ENCODE data around the gene SCAP.

The SCAP gene

GRCh38 chr3:47404955-47405790, 70.6 kb downstream of the SCAP start:
- DNase-seq (ENCODE audit: low read depth), result no peak
- no peak overlapping the region for H3K4me3 ChIP-seq (ENCODE audit: low read depth, low read length)
- no peak for TF ChIP-seq CTCF (IDR thresholded peaks at IDR 0.05; ENCODE audit: low read depth, low read length, missing control alignments)

- no peak for TF ChIP-seq CTCF (IDR thresholded peaks at IDR 0.05; ENCODE audit: low read depth, low read length, missing control alignments)
Observed at GRCh38 chr3:47404431-47404876, 71.3 kb downstream of the SCAP start.

GRCh38 chr3:47399531-47400270, 76.0 kb downstream of the SCAP start:
- no peak for TF ChIP-seq CTCF (IDR thresholded peaks at IDR 0.05; ENCODE audit: low read depth, low read length, missing control alignments)
- H3K4me3 ChIP-seq (ENCODE audit: low read depth, low read length), result no peak overlapping the region
- DNase-seq (ENCODE audit: low read depth), result no peak

More at GRCh38 chr3:47404431-47404876, 71.3 kb downstream of the SCAP start:
- no peak for DNase-seq (ENCODE audit: low read depth)
- H3K4me3 ChIP-seq (ENCODE audit: low read depth, low read length), result no peak overlapping the region

GRCh38 chr3:47399016-47399415, 76.7 kb downstream of the SCAP start:
- no peak overlapping the region for H3K4me3 ChIP-seq (ENCODE audit: low read depth, low read length)
- DNase-seq (ENCODE audit: low read depth), result no peak
- TF ChIP-seq CTCF (IDR thresholded peaks at IDR 0.05; ENCODE audit: low read depth, low read length, missing control alignments), result no peak

GRCh38 chr3:47398228-47398627, 77.5 kb downstream of the SCAP start:
- TF ChIP-seq CTCF (IDR thresholded peaks at IDR 0.05; ENCODE audit: low read depth, low read length, missing control alignments), result no peak
- H3K4me3 ChIP-seq (ENCODE audit: low read depth, low read length), result no peak overlapping the region
- no peak for DNase-seq (ENCODE audit: low read depth)

- H3K4me3 ChIP-seq (ENCODE audit: low read depth, low read length), result no peak overlapping the region
- DNase-seq (ENCODE audit: low read depth), result no peak
- no peak for TF ChIP-seq CTCF (IDR thresholded peaks at IDR 0.05; ENCODE audit: low read depth, low read length, missing control alignments)
Observed at GRCh38 chr3:47394881-47395280, 80.9 kb downstream of the SCAP start.
